Stomach (tissue), 9 donors: ENCODE measurements around the gene SVIP. TPM values are rescaled to one million over a fixed set of nuclear protein-coding genes. Genes with fewer than 3 reads are reported as not detected.

Experiments
- DNase-seq, 2 donors: peaks; one replicate each; pipeline versions ENCODE4 v3.0.0 to v3.0.0-alpha.2; 2013 to 2019
- H3K27ac ChIP-seq, 5 donors: fragments of 200-600 bp in 4 of 5; sonication (generic) in 4 of 5; one replicate each; pipeline ENCODE4 v1.5.1; 2013 to 2019; ENCODE audit warnings: mild to moderate bottlenecking in 1 of 5, moderate library complexity in 1 of 5
- H3K27me3 ChIP-seq, 3 donors: fragments of 200-600 bp; sonication (generic); one replicate each; pipeline ENCODE4 v1.5.1; 2017 to 2019; ENCODE audit warnings: mixed run types in 1 of 3
- H3K36me3 ChIP-seq, 4 donors: fragments of 200-600 bp; sonication (generic); 1 replicate in 3 of 4; 2 replicates in 1 of 4; pipeline ENCODE4 v1.5.1; 2016 to 2019
- H3K4me1 ChIP-seq, 4 donors: fragments of 200-600 bp; sonication (generic); one replicate each; pipeline ENCODE4 v1.5.1; 2016 to 2019
- H3K4me3 ChIP-seq, 4 donors: fragments of 200-600 bp; sonication (generic) in 3 of 4; one replicate each; pipeline ENCODE4 v1.5.1; 2016 to 2019; ENCODE audit warnings: mild to moderate bottlenecking in 1 of 4
- H3K9me3 ChIP-seq, 4 donors: fragments of 200-600 bp; sonication (generic); one replicate each; pipeline ENCODE4 v1.5.1; 2016 to 2019
- EP300 ChIP-seq: sonication (generic); formaldehyde crosslinking; IDR thresholded peaks from one replicate; pipeline ENCODE4 v1.6.1; 2017; ENCODE audit warnings: antibody characterized with exemption
- POLR2A ChIP-seq, 4 donors: fragments of 450-650 bp; IDR thresholded peaks; one replicate each; pipeline ENCODE4 v1.6.1; 2016; ENCODE audit warnings: antibody characterized with exemption in 4 of 4, control low read depth in 2 of 4, mild to moderate bottlenecking in 1 of 4, moderate library complexity in 1 of 4
- POLR2AphosphoS5 ChIP-seq, 3 donors: sonication (generic); formaldehyde crosslinking; IDR thresholded peaks; one replicate each; pipeline ENCODE4 v1.6.1; 2016; ENCODE audit warnings: antibody characterized with exemption in 3 of 3
- WGBS, 5 donors: extraction: QIAGEN DNeasy Blood & Tissue Kit in 3 of 5; methylation state at CpG; one replicate each; pipeline versions ENCODE4 v1.1.5 to v1.1.7; 2013 to 2018; 5-methylcytosine and 5-hydroxymethylcytosine counted together
- intact Hi-C: fragments of 100-400 bp; cut with DNase I; formaldehyde crosslinking; loops from one replicate; pipeline ENCODE4 v1.15.1; 2023; ENCODE audit warnings: low total_unique reads
- polyA plus RNA-seq, 3 donors: library from polyadenylated mRNA; stranded (reverse); fragments of 200-250 nt; gene quantifications; one replicate each; pipeline ENCODE4 v1.2.3, GENCODE V29; 2013
- total RNA-seq, 5 donors: library from RNA; depleted of rRNA; stranded (reverse); fragments of >200 nt; gene quantifications; one replicate each; pipeline versions ENCODE4 v1.1.0 to v1.2.3, GENCODE V29; 2014 to 2016
- TF ChIP-seq, protein P1 (sequence below), 7 experiments: fragments of 450-650 bp in 4 of 7; fragments of 200-600 bp in 3 of 7; sonication (generic) in 3 of 7; IDR thresholded peaks; one replicate each; pipeline ENCODE4 v1.5.1; 2016 to 2019; ENCODE audit warnings: antibody characterized with exemption in 7 of 7, control low read depth in 2 of 7, mild to moderate bottlenecking in 1 of 7
- donor health status: healthy with polysubstance abuse.
- donor health status: Bipolar disorder and iron deficiency.
- donor health status: healthy.

The SVIP gene
- total and polyA plus RNA-seq, 8 donors, result 3.5 to 34.3 (median 14.2) TPM

DNA sequence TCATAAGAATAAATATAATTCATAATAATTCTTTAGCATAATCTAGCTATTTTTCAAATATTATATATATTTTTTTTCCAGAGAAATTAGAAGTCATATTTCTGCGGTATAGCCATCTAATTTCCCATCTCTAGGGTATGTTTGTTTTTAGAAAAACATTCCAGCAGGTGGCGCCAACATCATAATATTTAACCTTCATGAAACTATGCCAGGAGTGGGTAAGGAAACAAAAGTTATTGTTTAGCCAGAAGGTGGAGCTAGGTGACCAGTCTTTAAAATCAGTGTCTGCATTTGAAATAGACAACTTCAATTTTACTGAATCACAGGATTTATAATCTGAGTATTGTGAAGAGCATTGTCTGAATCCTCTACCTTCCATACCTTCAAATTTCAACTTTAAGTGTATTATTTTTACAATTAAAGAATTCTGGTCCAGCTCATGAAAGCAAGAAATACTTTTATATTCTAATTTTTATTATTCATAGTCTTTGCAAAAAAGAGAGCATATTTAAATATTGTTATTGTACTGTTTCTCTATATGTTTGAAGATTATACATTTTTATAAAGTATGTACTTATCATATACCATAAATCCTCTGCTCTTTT is 46.4 kb upstream of the SVIP start:
- Histone ChIP-seq H3K4me3 (no peak overlapping the region), H3K9me3 (no peaks in the 10 kb centered on the region), H3K36me3 (no peaks in the 10 kb centered on the region), H3K4me1 (no peaks in the 10 kb centered on the region), H3K27me3 (no peaks in the 10 kb centered on the region), H3K27ac (no peak overlapping the region)
- DNase-seq, result peak; percentile 74 to 93
- 2 to 5% (median 4%) methylated on average over 2 of the region's 2 CpGs for WGBS, 5 donors
- intact Hi-C loops, result no loop called here
- TF ChIP-seq EP300, result no peak
- TF ChIP-seq POLR2A (IDR thresholded peaks at IDR 0.05), result no peak
- TF ChIP-seq POLR2AphosphoS5 (IDR thresholded peaks at IDR 0.05), result peak in 1 of 3 donors; percentile 12
- TF ChIP-seq, protein P1, sequence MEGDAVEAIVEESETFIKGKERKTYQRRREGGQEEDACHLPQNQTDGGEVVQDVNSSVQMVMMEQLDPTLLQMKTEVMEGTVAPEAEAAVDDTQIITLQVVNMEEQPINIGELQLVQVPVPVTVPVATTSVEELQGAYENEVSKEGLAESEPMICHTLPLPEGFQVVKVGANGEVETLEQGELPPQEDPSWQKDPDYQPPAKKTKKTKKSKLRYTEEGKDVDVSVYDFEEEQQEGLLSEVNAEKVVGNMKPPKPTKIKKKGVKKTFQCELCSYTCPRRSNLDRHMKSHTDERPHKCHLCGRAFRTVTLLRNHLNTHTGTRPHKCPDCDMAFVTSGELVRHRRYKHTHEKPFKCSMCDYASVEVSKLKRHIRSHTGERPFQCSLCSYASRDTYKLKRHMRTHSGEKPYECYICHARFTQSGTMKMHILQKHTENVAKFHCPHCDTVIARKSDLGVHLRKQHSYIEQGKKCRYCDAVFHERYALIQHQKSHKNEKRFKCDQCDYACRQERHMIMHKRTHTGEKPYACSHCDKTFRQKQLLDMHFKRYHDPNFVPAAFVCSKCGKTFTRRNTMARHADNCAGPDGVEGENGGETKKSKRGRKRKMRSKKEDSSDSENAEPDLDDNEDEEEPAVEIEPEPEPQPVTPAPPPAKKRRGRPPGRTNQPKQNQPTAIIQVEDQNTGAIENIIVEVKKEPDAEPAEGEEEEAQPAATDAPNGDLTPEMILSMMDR (IDR thresholded peaks at IDR 0.05), result peak in 5 of 7 experiments; percentile 33 to 88 (median 71)

DNA sequence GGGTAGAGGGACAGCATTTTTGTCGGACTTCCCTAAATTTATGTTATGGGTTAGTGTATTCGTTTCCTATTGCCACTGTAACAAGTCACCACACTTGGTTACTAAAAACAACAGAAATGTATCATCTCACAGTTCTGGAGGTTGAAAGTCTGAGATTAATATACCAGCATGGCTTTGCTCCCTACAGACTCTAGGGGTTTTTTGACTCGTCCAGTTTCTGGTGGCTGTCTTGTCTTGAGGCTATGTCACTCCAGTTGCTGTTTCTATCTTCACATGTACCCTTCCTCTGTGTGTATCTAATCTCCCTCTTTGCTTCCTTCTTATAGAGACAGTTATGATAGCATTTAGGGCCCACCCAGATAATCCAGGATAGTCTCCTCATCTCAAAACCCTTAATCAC is 39.7 kb upstream of the SVIP start:
- Histone ChIP-seq H3K4me1 (no peaks in the 10 kb centered on the region), H3K4me3 (no peak overlapping the region), H3K27ac (no peak overlapping the region), H3K9me3 (no peaks in the 10 kb centered on the region), H3K36me3 (no peaks in the 10 kb centered on the region), H3K27me3 (no peaks in the 10 kb centered on the region)
- WGBS, 5 donors, result 84 to 92% (median 87%) methylated on average over 3 of the region's 3 CpGs
- intact Hi-C loops, result no loop called here
- no peak for DNase-seq
- TF ChIP-seq, protein P1 (IDR thresholded peaks at IDR 0.05), result no peak
- TF ChIP-seq EP300, result no peak
- no peak for TF ChIP-seq POLR2AphosphoS5 (IDR thresholded peaks at IDR 0.05)
- no peak for TF ChIP-seq POLR2A (IDR thresholded peaks at IDR 0.05)

DNA sequence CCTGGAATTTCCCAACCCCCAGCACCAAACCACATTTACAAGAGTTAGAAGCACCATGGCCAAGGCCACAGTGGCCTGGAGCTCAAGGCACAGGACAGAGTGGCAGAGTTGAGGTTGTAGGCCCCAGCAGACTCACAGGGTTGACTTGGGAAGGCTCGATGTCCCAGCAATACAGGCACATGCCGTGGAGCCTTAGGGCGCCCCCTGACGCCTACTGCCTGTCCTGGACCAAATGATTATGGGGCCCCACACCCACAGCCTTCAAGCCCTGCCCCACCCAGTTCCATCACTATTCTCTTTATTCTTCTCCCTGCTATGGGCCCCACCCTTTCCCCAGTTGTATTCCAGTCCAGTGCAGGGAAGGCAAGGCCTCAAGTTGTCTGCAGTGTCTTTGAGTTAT is 30.6 kb upstream of the SVIP start, which contains the start of gene CCDC179:
Gene CCDC179 (minus strand): TSS at position 234 of the 400 bp plus-strand sequence. CDS start 53 bp downstream, at position 181.
- Histone ChIP-seq H3K4me3 (no peak within 1 kb of the TSS), H3K27ac (no peak within 1 kb of the TSS), H3K36me3 (no peaks in the 10 kb centered on the region), H3K4me1 (no peaks in the 10 kb centered on the region), H3K9me3 (no peaks in the 10 kb centered on the region), H3K27me3 (no peaks in the 10 kb centered on the region)
- WGBS, 5 donors, result 96 to 100% (median 98%) methylated on average over 4 of the region's 4 CpGs
- no peak for DNase-seq
- intact Hi-C loops, result no loop called here
- TF ChIP-seq EP300, result no peak
- no peak for TF ChIP-seq POLR2AphosphoS5 (IDR thresholded peaks at IDR 0.05)
- TF ChIP-seq POLR2A (IDR thresholded peaks at IDR 0.05), result no peak
- TF ChIP-seq, protein P1 (IDR thresholded peaks at IDR 0.05), result no peak

DNA sequence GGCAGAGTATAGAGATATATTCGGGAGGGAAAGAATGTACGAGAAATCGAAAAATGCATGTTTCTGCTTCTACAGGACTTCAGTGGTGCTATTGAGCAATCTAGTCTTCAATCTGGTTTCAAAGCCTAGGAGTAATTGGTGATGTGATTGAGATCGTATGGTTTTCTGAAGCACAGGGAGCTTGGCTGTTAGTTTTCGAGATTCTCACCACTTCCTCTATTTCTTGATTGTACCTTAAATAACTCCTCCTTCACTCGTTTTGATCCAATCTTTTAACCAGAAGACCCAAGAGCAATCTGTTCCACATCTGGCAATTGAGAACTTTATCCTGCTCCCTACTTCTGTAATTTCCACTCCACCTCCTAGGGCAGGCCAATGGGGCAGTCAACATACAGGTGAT is 30.2 kb upstream of the SVIP start:
- no peaks in the 10 kb centered on the region for H3K4me1 ChIP-seq
- H3K4me3 ChIP-seq, result no peak overlapping the region
- DNase-seq, result no peak
- no peaks in the 10 kb centered on the region for H3K36me3 ChIP-seq
- TF ChIP-seq, protein P1 (IDR thresholded peaks at IDR 0.05), result no peak
- TF ChIP-seq EP300 (no peak), POLR2AphosphoS5 (IDR thresholded peaks at IDR 0.05) (no peak), POLR2A (IDR thresholded peaks at IDR 0.05) (no peak)
- no peaks in the 10 kb centered on the region for H3K9me3 ChIP-seq
- intact Hi-C loops, result no loop called here
- 78 to 90% (median 89%) methylated on average over 6 of the region's 6 CpGs for WGBS, 5 donors
- no peaks in the 10 kb centered on the region for H3K27me3 ChIP-seq
- no peak overlapping the region for H3K27ac ChIP-seq
